ENCODE measurements around the gene SKP1.
"Not testable (repeated sequence)": the region's sequence is repeated elsewhere in the genome, so short reads cannot be mapped to it uniquely, and the experiment has no call there.

DNA sequence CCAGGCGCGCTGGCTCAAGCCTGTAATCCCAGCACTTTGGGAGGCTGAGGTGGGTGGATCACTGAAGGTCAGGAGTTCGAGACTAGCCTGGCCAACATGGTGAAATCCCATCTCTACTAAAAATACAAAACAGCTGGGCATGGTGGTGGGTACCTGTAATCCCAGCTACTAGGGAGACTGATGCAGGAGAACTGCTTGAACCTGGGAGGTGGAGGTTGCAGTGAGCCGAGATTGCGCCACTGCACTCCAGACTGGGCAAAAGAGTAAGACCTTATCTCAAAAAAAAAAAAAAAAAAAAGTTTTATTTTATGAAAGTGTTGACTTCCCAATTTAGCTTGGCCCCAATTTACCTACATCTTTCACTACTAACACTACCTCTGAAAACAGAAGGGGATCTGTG is 44.9 kb upstream of the SKP1 start:
- TF ChIP-seq, protein P1, sequence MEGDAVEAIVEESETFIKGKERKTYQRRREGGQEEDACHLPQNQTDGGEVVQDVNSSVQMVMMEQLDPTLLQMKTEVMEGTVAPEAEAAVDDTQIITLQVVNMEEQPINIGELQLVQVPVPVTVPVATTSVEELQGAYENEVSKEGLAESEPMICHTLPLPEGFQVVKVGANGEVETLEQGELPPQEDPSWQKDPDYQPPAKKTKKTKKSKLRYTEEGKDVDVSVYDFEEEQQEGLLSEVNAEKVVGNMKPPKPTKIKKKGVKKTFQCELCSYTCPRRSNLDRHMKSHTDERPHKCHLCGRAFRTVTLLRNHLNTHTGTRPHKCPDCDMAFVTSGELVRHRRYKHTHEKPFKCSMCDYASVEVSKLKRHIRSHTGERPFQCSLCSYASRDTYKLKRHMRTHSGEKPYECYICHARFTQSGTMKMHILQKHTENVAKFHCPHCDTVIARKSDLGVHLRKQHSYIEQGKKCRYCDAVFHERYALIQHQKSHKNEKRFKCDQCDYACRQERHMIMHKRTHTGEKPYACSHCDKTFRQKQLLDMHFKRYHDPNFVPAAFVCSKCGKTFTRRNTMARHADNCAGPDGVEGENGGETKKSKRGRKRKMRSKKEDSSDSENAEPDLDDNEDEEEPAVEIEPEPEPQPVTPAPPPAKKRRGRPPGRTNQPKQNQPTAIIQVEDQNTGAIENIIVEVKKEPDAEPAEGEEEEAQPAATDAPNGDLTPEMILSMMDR (IDR thresholded peaks at IDR 0.05), result not testable (repeated sequence)
- not testable (repeated sequence) for TF ChIP-seq POLR2A (IDR thresholded peaks at IDR 0.05); POLR2AphosphoS5 (IDR thresholded peaks at IDR 0.05; ENCODE audit: insufficient read depth in 1 of 2, low read depth in 1 of 2)
